Ramos (cell line): ENCODE results near the gene CTIF.
"Not testable (repeated sequence)": the region's sequence is repeated elsewhere in the genome, so short reads cannot be mapped to it uniquely, and the experiment has no call there.

ENCODE experiments used
- in situ Hi-C: fragments of 300-500 bp; cut with MboI; formaldehyde crosslinking; loops from one replicate; pipeline ENCODE4 v1.14.3; 2022; ENCODE audit warnings: low sequenced_read_pairs; ENCODE audit not compliant: unreplicated experiment

CTIF gene

GRCh38 chr18:48717227-48717626, 178.4 kb downstream of the CTIF start:
- in situ Hi-C loops: not testable (repeated sequence)

GRCh38 chr18:48718251-48718959, 179.6 kb downstream of the CTIF start:
- in situ Hi-C loops: no loop called here

GRCh38 chr18:48719388-48719787, 180.6 kb downstream of the CTIF start:
- in situ Hi-C loops: no loop called here

DNA sequence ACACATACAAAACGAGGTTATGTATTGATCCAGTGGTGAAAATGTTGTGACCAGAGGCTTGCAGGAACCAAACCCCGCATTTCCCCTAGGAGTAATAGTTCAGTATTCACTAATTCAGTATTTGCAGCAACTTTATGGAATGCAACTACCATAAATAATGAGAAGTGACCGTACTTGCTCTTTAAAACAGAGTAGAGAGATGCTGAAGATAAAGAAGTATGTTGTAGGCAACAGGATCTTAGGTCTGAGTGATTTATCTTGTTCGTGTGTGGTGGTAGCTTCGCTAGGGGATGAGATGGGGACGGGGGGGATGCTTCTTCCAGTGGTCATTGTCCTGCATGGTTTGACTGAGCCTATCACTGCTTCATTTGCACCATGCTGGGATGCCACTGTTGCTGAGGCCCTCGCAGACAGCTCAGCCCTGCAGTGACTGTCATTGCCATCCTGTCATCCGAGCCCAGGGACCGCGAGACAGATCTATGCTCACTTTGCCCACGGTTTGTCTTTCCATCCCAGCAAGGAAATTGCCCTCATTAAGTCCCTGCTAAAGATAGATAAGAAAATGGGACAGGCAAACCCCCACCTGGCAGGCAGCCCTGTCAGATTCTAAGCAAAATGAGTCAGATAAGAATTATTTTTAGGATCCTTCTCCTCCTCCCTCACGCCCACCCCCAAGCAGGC, 181.3 kb downstream of the CTIF start:
- in situ Hi-C loops: no loop called here

- in situ Hi-C loops: no loop called here
Measured at GRCh38 chr18:48720655-48721025, 181.8 kb downstream of the CTIF start.

GRCh38 chr18:48721312-48721711, 182.5 kb downstream of the CTIF start:
- in situ Hi-C loops: no loop called here

GRCh38 chr18:48723016-48723415, 184.2 kb downstream of the CTIF start:
- in situ Hi-C loops: no loop called here

- in situ Hi-C loops: no loop called here
Measured at GRCh38 chr18:48723837-48724236, 185.0 kb downstream of the CTIF start.

DNA sequence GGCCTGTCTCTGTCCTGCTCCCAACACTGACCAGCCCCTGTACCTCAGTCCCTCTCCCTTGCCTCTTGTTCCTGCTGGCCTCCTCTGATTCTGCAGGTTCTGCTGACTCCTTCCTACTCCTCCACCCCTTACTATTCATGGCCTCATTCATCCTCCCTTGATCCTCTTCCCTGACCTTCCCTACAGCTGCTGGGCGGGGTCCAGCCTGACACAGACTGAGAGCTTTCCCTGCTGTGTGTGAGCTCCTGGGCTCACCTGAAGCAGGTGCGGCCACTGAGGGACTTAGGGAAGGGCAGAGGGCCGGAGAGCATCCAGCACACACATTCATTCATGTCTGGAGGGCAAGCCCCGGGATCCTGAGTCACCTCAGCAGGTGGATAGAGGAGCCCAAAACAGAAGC, 185.6 kb downstream of the CTIF start:
- in situ Hi-C loops: no loop called here

- in situ Hi-C loops: no loop called here
Measured at GRCh38 chr18:48724939-48725338, 186.1 kb downstream of the CTIF start.

- in situ Hi-C loops: no loop called here
Measured at GRCh38 chr18:48725562-48725961, 186.7 kb downstream of the CTIF start.

DNA sequence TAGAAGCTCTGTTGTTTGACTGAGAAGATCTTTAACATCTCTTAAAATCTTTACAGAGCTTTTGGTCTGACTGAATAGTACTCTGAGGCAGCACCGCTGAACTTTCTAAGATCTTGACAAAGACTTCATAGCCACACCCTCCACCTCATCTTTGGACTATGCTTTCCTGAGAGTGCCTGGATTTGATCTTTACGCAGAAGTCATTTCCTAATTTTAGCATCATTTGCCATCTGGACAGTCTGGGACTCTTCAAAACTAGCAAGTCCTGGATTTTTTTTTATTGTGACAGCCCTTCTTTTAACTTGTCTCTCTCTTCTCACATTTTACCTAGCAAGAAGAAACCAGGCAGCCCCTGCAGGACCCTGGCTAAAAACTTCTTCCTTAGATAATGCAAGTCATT, 188.8 kb downstream of the CTIF start:
- in situ Hi-C loops: no loop called here

DNA sequence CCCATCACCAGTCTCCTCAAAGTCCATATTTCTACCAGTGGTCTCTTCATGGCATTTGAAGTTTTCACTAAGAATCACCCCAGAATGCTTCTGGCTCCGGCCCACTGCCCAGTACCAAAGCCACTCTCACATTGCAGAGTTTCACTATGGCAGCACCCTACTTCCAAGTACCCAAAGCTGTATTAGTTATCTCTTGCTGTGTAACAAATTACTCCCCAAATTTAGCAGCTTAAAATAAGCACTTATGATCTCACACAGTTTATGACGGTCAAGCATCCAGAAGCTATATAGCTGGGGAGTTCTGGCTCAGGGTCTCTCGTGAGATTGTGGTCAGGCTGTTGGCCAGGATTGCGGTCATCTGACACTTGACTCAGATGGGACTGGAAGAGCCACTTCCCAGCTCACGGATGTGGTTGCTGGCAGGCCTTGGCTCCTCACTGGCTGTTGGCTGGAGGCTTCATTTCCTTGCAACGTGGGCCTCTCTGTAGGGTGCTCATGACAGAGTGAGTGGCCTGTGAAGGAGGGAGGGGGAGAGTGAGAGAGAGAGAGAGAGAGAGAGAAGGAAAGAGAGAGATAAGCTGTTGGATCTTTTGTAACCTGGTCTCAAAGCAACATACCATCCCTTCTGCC, 189.5 kb downstream of the CTIF start:
- in situ Hi-C loops: no loop called here

DNA sequence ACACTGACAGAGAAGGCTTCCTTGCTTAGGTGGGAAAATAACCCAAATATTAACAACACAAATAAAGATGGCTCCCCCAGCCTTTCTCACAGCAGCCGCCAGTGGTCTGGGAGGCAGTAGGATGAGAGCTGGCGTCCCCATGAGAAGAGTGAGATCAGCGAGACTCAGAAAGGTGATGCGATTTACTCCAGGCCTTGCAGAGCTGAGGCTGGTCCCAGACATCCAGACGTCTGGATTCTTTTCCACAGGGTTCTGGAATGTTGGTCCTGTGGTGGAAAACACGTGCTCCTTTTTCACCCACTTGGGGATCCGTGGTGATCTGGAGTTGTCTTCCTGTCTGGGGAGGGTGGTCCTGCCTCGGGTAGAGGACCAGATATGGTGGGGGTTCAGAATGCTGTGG, 190.6 kb downstream of the CTIF start:
- in situ Hi-C loops: no loop called here

DNA sequence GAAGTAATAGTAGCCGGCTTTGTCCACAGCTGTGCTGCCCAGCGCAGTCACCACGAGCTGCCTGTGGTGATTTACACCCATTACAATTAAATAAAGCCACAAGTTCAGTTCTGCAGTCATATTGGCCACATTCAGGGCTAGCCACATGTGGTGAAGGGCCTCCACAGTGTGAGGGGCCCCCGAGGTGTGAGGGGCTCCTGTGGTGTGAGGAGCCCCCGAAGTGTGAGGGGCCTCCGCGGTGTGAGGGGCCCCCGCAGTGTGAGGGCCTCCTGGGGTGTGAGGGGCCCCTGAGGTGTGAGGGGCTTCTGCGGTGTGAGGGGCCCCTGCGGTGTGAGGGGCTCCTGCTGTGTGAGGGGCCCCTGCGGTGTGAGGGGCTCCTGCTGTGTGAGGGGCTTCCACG, 191.2 kb downstream of the CTIF start:
- in situ Hi-C loops: no loop called here

DNA sequence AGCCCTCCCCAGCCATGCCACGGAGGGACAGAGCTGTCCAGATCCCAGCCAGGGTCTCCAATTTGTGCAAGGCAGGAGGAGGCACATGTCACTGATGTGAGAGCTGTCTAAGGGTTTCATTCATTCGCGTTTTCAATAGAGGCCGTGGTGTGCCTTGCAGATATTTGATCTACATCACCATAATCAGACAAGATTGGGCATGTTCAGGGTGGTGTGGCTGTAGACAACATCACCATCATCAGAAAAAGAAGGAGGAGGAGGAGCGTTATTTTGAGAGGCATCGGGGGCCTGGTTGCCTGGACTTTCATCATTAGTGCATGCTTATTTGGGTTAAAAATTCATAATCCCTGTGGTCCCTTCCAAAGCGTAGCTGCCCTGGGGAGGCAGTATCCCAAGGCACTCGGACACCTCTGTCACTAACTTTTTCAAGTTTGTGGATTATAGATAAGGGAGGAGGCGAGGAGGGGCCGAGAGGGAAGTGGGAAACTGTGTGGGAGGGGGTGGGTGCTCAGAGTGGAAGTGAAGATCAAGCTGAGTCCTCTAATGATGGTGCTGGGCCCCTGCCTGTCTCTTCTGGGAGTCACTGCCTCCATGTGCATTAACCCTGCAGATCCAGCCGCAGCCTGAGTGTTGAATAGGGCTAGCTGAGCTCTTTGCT, 194.1 kb downstream of the CTIF start:
- in situ Hi-C loops: no loop called here

GRCh38 chr18:48733643-48734253, 194.9 kb downstream of the CTIF start:
- in situ Hi-C loops: no loop called here

DNA sequence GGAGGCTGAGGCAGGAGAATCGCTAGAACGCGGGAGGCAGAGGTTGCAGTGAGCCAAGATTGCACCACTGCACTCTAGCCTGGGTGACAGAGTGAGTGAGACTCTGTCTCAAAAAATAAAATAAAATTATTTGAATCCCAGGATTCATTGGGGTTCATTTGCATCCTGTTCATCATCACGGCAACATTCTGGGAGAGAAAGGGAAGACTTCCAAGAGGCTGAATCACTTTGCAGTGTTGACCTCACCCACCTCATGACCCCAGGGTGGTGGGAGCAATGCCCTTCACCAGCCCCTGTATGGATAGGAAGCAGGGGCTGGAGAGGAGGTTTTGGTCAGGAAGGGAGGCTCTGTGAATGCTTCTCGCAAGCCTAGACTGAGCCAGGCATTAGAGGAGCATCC, 195.6 kb downstream of the CTIF start:
- in situ Hi-C loops: no loop called here

GRCh38 chr18:48735080-48735676, 196.3 kb downstream of the CTIF start:
- in situ Hi-C loops: no loop called here

- in situ Hi-C loops: no loop called here
Measured at GRCh38 chr18:48735681-48736255, 196.9 kb downstream of the CTIF start.
